ENCODE data around the gene EPB41L4A. TPM values are rescaled to one million over a fixed set of nuclear protein-coding genes. Genes with fewer than 3 reads are reported as not detected.

Gene EPB41L4A
- polyA plus RNA-seq, 1 donor (not counting 4 experiments of a cell fraction or from before 2014, with no cell fraction given): 3.5 TPM

DNA sequence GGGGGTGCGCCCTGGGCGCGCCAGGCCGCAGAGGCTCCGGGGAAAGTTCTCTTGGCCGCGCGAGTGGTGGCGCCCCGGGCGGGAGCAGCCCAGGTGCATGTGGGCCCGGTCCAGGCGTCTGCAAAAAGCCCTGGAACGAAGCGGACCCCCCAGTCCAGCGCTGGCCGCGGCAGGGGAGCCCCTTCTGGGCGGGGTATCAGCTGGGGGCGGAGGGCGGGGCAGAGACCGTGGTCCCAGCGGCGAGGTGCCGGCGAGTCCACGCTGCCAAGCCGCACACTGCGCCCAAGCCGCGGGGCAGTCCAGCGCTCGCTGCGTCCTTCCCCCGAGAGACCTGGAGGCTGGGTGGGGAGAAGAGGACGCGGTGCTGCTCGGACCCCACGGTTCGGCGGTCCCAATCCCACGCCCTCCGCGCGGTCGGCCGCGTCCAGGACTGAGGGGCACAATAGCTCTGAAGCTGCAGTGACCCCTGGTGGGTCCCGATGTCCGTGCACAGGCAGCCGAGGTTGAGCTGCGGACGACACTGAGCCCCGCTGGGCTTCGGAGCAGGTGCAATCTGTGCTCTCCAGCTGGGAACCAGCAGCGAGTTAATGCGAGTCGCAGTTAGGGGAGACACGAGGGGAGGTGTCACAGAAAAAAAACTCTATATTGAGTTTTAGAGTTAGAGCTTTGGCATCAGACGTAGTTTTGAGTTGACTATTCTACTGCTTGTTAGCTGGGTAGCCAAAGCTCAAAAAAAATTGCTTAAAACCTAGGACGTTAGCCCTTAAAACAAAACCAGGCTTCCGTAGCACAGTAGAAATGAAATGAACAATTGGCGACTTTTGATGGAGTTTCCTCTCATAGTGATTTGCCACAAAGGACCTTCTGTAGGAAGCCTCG lies 1.1 kb upstream of the EPB41L4A start:
- TF ChIP-seq, protein P1, sequence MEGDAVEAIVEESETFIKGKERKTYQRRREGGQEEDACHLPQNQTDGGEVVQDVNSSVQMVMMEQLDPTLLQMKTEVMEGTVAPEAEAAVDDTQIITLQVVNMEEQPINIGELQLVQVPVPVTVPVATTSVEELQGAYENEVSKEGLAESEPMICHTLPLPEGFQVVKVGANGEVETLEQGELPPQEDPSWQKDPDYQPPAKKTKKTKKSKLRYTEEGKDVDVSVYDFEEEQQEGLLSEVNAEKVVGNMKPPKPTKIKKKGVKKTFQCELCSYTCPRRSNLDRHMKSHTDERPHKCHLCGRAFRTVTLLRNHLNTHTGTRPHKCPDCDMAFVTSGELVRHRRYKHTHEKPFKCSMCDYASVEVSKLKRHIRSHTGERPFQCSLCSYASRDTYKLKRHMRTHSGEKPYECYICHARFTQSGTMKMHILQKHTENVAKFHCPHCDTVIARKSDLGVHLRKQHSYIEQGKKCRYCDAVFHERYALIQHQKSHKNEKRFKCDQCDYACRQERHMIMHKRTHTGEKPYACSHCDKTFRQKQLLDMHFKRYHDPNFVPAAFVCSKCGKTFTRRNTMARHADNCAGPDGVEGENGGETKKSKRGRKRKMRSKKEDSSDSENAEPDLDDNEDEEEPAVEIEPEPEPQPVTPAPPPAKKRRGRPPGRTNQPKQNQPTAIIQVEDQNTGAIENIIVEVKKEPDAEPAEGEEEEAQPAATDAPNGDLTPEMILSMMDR (optimal IDR thresholded peaks at IDR 0.05 in 1 of 3, IDR thresholded peaks at IDR 0.05 in 1 of 3, conservative IDR thresholded peaks at IDR 0.05 in 1 of 3; ENCODE audit: extremely low read depth in 1 of 3, insufficient read depth in 2 of 3, low read length in 3 of 3): peak; percentile 70 to 93 (median 90)
- TF ChIP-seq EZH2 (IDR thresholded peaks at IDR 0.05; ENCODE audit: low read length): no peak
- dilution Hi-C loops (cut with MboI; ENCODE audit: extremely low pct_ligation_motif_present, low sequenced_read_pairs): loop anchor here (25.0 kb wide), 1 partner anchor 208 kb away; no protein-coding TSS in a partner anchor
- H3K9ac ChIP-seq (ENCODE audit: control insufficient read depth, extremely low read depth, insufficient read depth, low read length): peak overlapping the region; percentile 64
- no peaks in the 10 kb centered on the region for H3K79me2 ChIP-seq (ENCODE audit: control insufficient read depth, insufficient read depth, low read length)
- no peak overlapping the region for H3K27ac ChIP-seq (ENCODE audit: control insufficient read depth, insufficient read depth, low read length)
- peak overlapping the region; percentile 97 for H3K4me2 ChIP-seq (ENCODE audit: control insufficient read depth, extremely low read depth, insufficient read depth, low read depth, low read length)
- H3K36me3 ChIP-seq (ENCODE audit: control insufficient read depth in 2 of 2, extremely low read depth in 1 of 2, insufficient read depth in 2 of 2, low read length in 2 of 2): no peaks in the 10 kb centered on the region
- peak overlapping the region; percentile 96 for H2AFZ ChIP-seq (ENCODE audit: control insufficient read depth, low read length)
- H3K27me3 ChIP-seq (ENCODE audit: control insufficient read depth, extremely low read depth, insufficient read depth, low read length): no peaks in the 10 kb centered on the region
- H4K20me1 ChIP-seq (ENCODE audit: control insufficient read depth, extremely low read depth, insufficient read depth, low read length): no peaks in the 10 kb centered on the region
- H3K4me3 ChIP-seq (ENCODE audit: control insufficient read depth in 2 of 3, extremely low read depth in 1 of 3, insufficient read depth in 2 of 3, low read depth in 1 of 3, low read length in 3 of 3): peak overlapping the region; percentile 73 to 84 (median 73)
- no peaks in the 10 kb centered on the region for H3K9me1 ChIP-seq (ENCODE audit: control insufficient read depth, extremely low read depth, insufficient read depth, low read length)
- DNase-seq (ENCODE audit: low read depth, low spot score): no peak
- H3K4me1 ChIP-seq (ENCODE audit: control insufficient read depth, extremely low read depth, insufficient read depth, low read length): peaks cover 4% of the 10 kb centered on the region
- peak; percentile 58 for FAIRE-seq
- H3K9me3 ChIP-seq (ENCODE audit: control insufficient read depth, low read depth, low read length): no peaks in the 10 kb centered on the region

DNA sequence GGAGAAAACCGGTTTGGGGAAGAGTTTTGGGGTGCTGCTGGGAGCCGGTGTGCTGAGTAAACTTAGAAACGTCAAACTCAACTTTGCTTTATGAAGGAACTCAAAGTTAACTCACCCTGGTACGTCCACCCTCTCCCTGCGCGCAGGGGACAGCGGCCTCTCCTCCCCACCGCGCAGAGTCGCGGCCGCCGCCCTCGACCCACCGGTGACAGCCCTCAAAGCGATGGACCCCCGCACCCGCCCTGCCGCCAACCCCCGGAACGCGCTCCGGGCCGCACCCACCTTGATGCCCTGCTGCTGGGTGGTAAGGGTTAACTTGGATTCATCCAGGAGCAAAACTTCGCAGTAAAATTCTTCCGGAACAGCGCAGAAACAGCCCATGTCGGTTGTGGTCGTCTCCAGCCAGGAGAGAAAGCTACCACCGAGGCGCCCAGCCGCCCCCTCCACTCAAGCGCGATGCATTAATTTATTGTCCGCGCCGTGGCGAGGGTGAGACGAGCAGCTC lies 366 bp downstream of the EPB41L4A start:
- Histone ChIP-seq H3K9ac (ENCODE audit: control insufficient read depth, extremely low read depth, insufficient read depth, low read length) (peak overlapping the region; percentile 64), H4K20me1 (ENCODE audit: control insufficient read depth, extremely low read depth, insufficient read depth, low read length) (no peaks in the 10 kb centered on the region), H3K4me3 (ENCODE audit: control insufficient read depth in 2 of 3, extremely low read depth in 1 of 3, insufficient read depth in 2 of 3, low read depth in 1 of 3, low read length in 3 of 3) (peak overlapping the region; percentile 73 to 84 (median 73)), H3K9me3 (ENCODE audit: control insufficient read depth, low read depth, low read length) (no peaks in the 10 kb centered on the region), H3K4me1 (ENCODE audit: control insufficient read depth, extremely low read depth, insufficient read depth, low read length) (peaks cover 6% of the 10 kb centered on the region), H3K27ac (ENCODE audit: control insufficient read depth, insufficient read depth, low read length) (no peak overlapping the region), H3K36me3 (ENCODE audit: control insufficient read depth in 2 of 2, extremely low read depth in 1 of 2, insufficient read depth in 2 of 2, low read length in 2 of 2) (no peaks in the 10 kb centered on the region), H3K79me2 (ENCODE audit: control insufficient read depth, insufficient read depth, low read length) (no peaks in the 10 kb centered on the region), H3K9me1 (ENCODE audit: control insufficient read depth, extremely low read depth, insufficient read depth, low read length) (no peaks in the 10 kb centered on the region), H3K4me2 (ENCODE audit: control insufficient read depth, extremely low read depth, insufficient read depth, low read depth, low read length) (peak overlapping the region; percentile 97), H2AFZ (ENCODE audit: control insufficient read depth, low read length) (peak overlapping the region; percentile 96), H3K27me3 (ENCODE audit: control insufficient read depth, extremely low read depth, insufficient read depth, low read length) (no peaks in the 10 kb centered on the region)
- TF ChIP-seq, protein P1 (optimal IDR thresholded peaks at IDR 0.05 in 1 of 3, IDR thresholded peaks at IDR 0.05 in 1 of 3, conservative IDR thresholded peaks at IDR 0.05 in 1 of 3; ENCODE audit: extremely low read depth in 1 of 3, insufficient read depth in 2 of 3, low read length in 3 of 3): no peak
- no peak for TF ChIP-seq EZH2 (IDR thresholded peaks at IDR 0.05; ENCODE audit: low read length)
- FAIRE-seq (no peak), DNase-seq (ENCODE audit: low read depth, low spot score) (no peak)
- dilution Hi-C loops (cut with MboI; ENCODE audit: extremely low pct_ligation_motif_present, low sequenced_read_pairs): loop anchor here (25.0 kb wide), 1 partner anchor 206 kb away; no protein-coding TSS in a partner anchor

All from keratinocyte (primary cell).